Heart left ventricle (tissue), 16 donors: Measurements from ENCODE around the gene ANO3. TPM values are rescaled to one million over a fixed set of nuclear protein-coding genes. Genes with fewer than 3 reads are reported as not detected.

Experiments used
- ATAC-seq, 4 donors: fragments of 200-7000 bp; cut with Tn5 transposase; one replicate each; pipeline ENCODE4 v1.9.1; 2020 to 2022; ENCODE audit warnings: moderate library complexity in 4 of 4, mild to moderate bottlenecking in 3 of 4, moderate number of reproducible peaks in 1 of 4
- DNase-seq, 5 donors: peaks; one replicate each; pipeline ENCODE4 v3.0.0-alpha.2; 2020
- H3K27ac ChIP-seq, 12 donors: fragments of 200-600 bp; sonication (generic) in 4 of 12; one replicate each; pipeline versions ENCODE4 v1.5.0 to v1.8.0; 2016 to 2022; ENCODE audit warnings: mild to moderate bottlenecking in 2 of 12
- H3K27me3 ChIP-seq, 9 donors: fragments of 200-600 bp; sonication (generic) in 2 of 9; one replicate each; pipeline versions ENCODE4 v1.5.1 to v1.8.0; 2016 to 2022; ENCODE audit warnings: mild to moderate bottlenecking in 3 of 9
- H3K36me3 ChIP-seq, 9 donors: fragments of 200-600 bp; sonication (generic) in 2 of 9; one replicate each; pipeline versions ENCODE4 v1.5.0 to v1.8.0; 2018 to 2022; ENCODE audit warnings: mild to moderate bottlenecking in 2 of 9
- H3K4me1 ChIP-seq, 12 donors: fragments of 200-600 bp; sonication (generic) in 4 of 12; one replicate each; pipeline versions ENCODE4 v1.5.0 to v1.8.0; 2016 to 2022; ENCODE audit warnings: mild to moderate bottlenecking in 3 of 12
- H3K4me3 ChIP-seq, 12 donors: fragments of 200-600 bp; sonication (generic) in 4 of 12; one replicate each; pipeline versions ENCODE4 v1.5.0 to v1.8.0; 2017 to 2022; ENCODE audit warnings: mild to moderate bottlenecking in 9 of 12, moderate library complexity in 4 of 12
- H3K9me3 ChIP-seq, 12 donors: fragments of 200-600 bp; sonication (generic) in 4 of 12; one replicate each; pipeline versions ENCODE4 v1.5.0 to v1.8.0; 2016 to 2022; ENCODE audit warnings: mild to moderate bottlenecking in 1 of 12
- CTCF ChIP-seq, 12 donors: fragments of 200-600 bp; sonication (generic) in 4 of 12; IDR thresholded peaks; one replicate each; pipeline versions ENCODE4 v1.5.0 to v1.8.0; 2018 to 2022; ENCODE audit warnings: antibody characterized with exemption in 12 of 12, mild to moderate bottlenecking in 5 of 12
- POLR2A ChIP-seq, 2 donors: fragments of 450-650 bp; IDR thresholded peaks; one replicate each; pipeline ENCODE4 v1.6.1; 2017; ENCODE audit warnings: antibody characterized with exemption in 2 of 2, mild to moderate bottlenecking in 2 of 2, moderate library complexity in 2 of 2
- WGBS, 4 donors: extraction: QIAGEN DNeasy Blood & Tissue Kit in 2 of 4; methylation state at CpG; one replicate each; pipeline versions ENCODE4 v1.1.5 to v1.1.7; 2013 to 2018; 5-methylcytosine and 5-hydroxymethylcytosine counted together
- intact Hi-C, 10 donors: fragments of 100-400 bp; cut with DNase I; formaldehyde crosslinking; loops; one replicate each; pipeline versions ENCODE4 v1.11.1 to v1.14.2; 2022
- polyA plus RNA-seq, 2 donors: library from polyadenylated mRNA; stranded (reverse); fragments of 200-250 nt; gene quantifications; one replicate each; pipeline ENCODE4 v1.2.3, GENCODE V29; 2013
- total RNA-seq, 9 donors: library from RNA; depleted of rRNA in 2 of 9; stranded (reverse); fragments of >200 nt in 2 of 9; fragmentation: NEBNext Ultra II Directional in 3 of 9; extraction: Animal tissue kit (Norgen Biotek cat#: 25700) in 3 of 9; gene quantifications; one replicate each; pipeline versions ENCODE4 v1.1.0 to v1.2.4, GENCODE V29; 2016 to 2023
- donor health status: ischemic (EF 13 %, LVEDD 7.1; RV severe dilation, severe dysfunction).
- donor health status: healthy with polysubstance abuse.
- donor health status: DM: no; HTN: yes; CAD: no.
- donor health status: DM: no; HTN: no; CAD: no.
- donor health status: ischemic (EF 25% LVEDD 6.9; RV normal size, moderate dysfunction).
- donor health status: ischemic (EF 25% LVEDD 5.7; RV mildly dilated, moderate dysfunction).
- donor health status: healthy.
- donor health status: DM: yes; HTN: yes; CAD: no.
- donor health status: ischemic (EF 35%, LVEDD 5.7; RV mildly dilated, moderate dysfunction).
- donor health status: nonischemic (EF 11% LVEDD 7.7; RV severe dilation, severe dysfunction).
- donor health status: DM: yes; HTN: yes; CAD: no.
- donor health status: PGD.
- donor health status: ischemic (EF 29% LVEDD 5.4; RV normal size, mild dysfunction).
- donor health status: nonischemic (EF 23%, LVEDD 6.1; RV moderate dilation, normal function).

ANO3 gene
- total and polyA plus RNA-seq, 11 donors: 0.04 to 0.54 (median 0.12) TPM; not detected in 6

DNA sequence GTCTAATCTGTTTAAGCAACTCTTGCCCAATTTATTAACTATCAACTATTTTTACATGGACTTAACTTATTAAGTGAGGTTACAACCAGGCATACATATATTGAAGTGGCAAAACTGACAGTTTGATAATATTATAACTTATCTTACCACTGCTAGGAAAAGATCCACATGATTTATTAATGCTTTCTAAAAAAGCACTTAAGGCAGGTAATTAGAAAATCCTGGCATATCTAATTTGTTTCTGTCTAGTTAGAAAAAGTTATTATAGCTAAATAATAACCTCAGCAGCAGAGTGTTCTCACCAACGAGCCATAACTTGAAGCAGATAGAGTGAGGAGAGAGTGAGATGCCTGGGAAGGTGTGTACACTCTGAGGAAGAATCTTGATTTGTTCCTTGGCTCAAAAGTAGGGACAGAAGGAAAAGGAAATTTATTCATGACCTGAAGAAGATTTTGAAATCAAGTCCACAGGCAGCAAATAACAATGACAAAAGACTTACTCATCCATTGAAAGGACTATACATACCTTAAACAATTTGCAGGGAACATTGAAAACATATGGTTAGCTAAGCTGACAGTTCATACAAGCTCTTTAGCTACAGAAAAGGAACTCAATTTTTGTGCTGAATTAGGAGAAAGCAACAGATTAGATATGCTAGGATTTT lies 247.2 kb downstream of the ANO3 start:
- TF ChIP-seq POLR2A (IDR thresholded peaks at IDR 0.05) (no peak), CTCF (IDR thresholded peaks at IDR 0.05) (no peak)
- no peak for ATAC-seq

DNA sequence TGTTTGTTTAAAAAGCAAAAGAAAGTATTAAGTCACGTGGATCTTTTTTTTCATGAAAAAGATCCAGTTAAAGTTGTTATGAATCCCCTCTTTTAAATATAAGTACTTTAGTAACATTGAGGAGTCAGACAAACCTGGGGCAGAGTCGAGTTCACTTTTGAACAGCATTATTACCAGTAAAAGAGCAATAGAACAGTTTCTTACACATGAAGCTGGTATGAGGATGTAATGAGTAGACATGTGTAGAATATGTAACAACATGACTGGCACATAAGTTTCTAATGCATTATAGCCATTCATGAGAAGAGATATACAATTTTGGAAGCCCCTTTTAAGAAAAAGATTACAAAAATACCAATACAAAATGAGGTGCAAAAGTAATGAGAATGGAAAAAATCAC lies 247.8 kb downstream of the ANO3 start:
- ATAC-seq: no peak

More for the DNA sequence above, 247.2 kb downstream of the ANO3 start:
- Histone ChIP-seq H3K36me3 (no peaks in the 10 kb centered on the region), H3K4me1 (no peaks in the 10 kb centered on the region), H3K27ac (no peak overlapping the region), H3K9me3 (no peaks in the 10 kb centered on the region), H3K27me3 (no peaks in the 10 kb centered on the region), H3K4me3 (no peak overlapping the region)
- intact Hi-C loops: no loop called here
- no peak for DNase-seq
- 50 to 66% (median 58%) methylated on average over 1 of the region's 1 CpG for WGBS, 4 donors

DNA sequence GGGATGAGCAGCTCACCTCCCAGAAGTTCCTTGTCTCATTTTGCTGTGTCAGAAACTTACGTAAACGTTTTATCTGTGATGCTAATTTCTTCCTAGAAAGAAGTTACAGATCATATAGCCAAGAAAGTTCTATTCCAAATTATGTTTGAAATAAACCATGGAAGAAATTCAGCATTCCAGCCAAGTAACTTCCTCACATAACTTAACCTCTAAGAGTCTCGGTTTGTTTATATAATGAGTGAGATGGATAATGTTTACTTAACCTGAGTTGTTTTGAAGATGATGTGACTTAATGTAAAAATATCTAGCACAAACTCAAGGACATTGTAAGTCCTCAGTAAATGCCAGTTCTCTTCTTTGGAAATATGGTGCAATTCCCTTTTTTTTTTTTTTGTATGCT lies 249.0 kb downstream of the ANO3 start:
- WGBS, 4 donors: 55 to 61% (median 59%) methylated on average over 3 of the region's 3 CpGs
- H3K36me3 ChIP-seq: no peaks in the 10 kb centered on the region
- no peaks in the 10 kb centered on the region for H3K27me3 ChIP-seq
- H3K9me3 ChIP-seq: no peaks in the 10 kb centered on the region
- ATAC-seq (no peak), DNase-seq (no peak)
- H3K4me3 ChIP-seq: no peak overlapping the region
- H3K27ac ChIP-seq: no peak overlapping the region
- TF ChIP-seq CTCF (IDR thresholded peaks at IDR 0.05) (no peak), POLR2A (IDR thresholded peaks at IDR 0.05) (no peak)
- H3K4me1 ChIP-seq: no peaks in the 10 kb centered on the region
- intact Hi-C loops: no loop called here

More for the DNA sequence above, 247.8 kb downstream of the ANO3 start:
- Histone ChIP-seq H3K27ac (no peak overlapping the region), H3K36me3 (no peaks in the 10 kb centered on the region), H3K4me3 (no peak overlapping the region), H3K27me3 (no peaks in the 10 kb centered on the region), H3K9me3 (no peaks in the 10 kb centered on the region), H3K4me1 (no peaks in the 10 kb centered on the region)
- intact Hi-C loops: no loop called here
- TF ChIP-seq POLR2A (IDR thresholded peaks at IDR 0.05) (no peak), CTCF (IDR thresholded peaks at IDR 0.05) (no peak)
- WGBS, 4 donors: 57 to 77% (median 65%) methylated on average over 2 of the region's 2 CpGs
- no peak for DNase-seq

- intact Hi-C loops: no loop called here
- 71 to 84% (median 77%) methylated on average over 3 of the region's 3 CpGs for WGBS, 4 donors
- Histone ChIP-seq H3K27ac (no peak overlapping the region), H3K4me1 (no peaks in the 10 kb centered on the region), H3K9me3 (no peaks in the 10 kb centered on the region), H3K4me3 (no peak overlapping the region), H3K27me3 (no peaks in the 10 kb centered on the region), H3K36me3 (no peaks in the 10 kb centered on the region)
- ATAC-seq: no peak
- DNase-seq: no peak
- TF ChIP-seq POLR2A (IDR thresholded peaks at IDR 0.05): no peak
- TF ChIP-seq CTCF (IDR thresholded peaks at IDR 0.05): no peak
Observed at GRCh38 chr11:26583550-26583949, 251.6 kb downstream of the ANO3 start.
